HAP-1 (cell line): ENCODE results near the gene KCTD2.
"Not testable (repeated sequence)": the region's sequence is repeated elsewhere in the genome, so short reads cannot be mapped to it uniquely, and the experiment has no call there.

ENCODE experiments used
- DNase-seq, 2 experiments: peaks; one replicate each; pipeline ENCODE4 v3.0.0-alpha.2; 2016 to 2020; ENCODE audit warnings: low spot score in 2 of 2
- H3K27me3 ChIP-seq: fragments of 250-450 bp; sonication (Bioruptor Pico); 2 replicates; pipeline ENCODE4 v1.5.1; 2020; ENCODE audit warnings: low read depth, mild to moderate bottlenecking, moderate library complexity
- H3K36me3 ChIP-seq: fragments of 250-450 bp; sonication (Bioruptor Pico); replicated peaks from 2 replicates; pipeline ENCODE4 v1.5.1; 2020; ENCODE audit warnings: mild to moderate bottlenecking
- H3K4me1 ChIP-seq: fragments of 250-450 bp; sonication (Bioruptor Pico); 2 replicates; pipeline ENCODE4 v1.5.1; 2020; ENCODE audit warnings: mild to moderate bottlenecking
- H3K4me3 ChIP-seq: fragments of 250-450 bp; sonication (Bioruptor Pico); 2 replicates; pipeline ENCODE4 v1.5.1; 2020; ENCODE audit warnings: mild to moderate bottlenecking, moderate library complexity
- H3K9me3 ChIP-seq: fragments of 250-450 bp; sonication (Bioruptor Pico); 2 replicates; pipeline ENCODE4 v1.5.1; 2020; ENCODE audit warnings: mild to moderate bottlenecking, moderate library complexity
- in situ Hi-C: fragments of 300-500 bp; cut with MboI; formaldehyde crosslinking; loops from 3 replicates; pipeline ENCODE4 v1.14.3; 2020; ENCODE audit warnings: low sequenced_read_pairs, inconsistent platforms, mixed read lengths

Gene KCTD2

GRCh38 chr17:75010683-75011400 is 36.2 kb upstream of the KCTD2 start:
- Histone ChIP-seq H3K27me3 (no peaks in the 10 kb centered on the region), H3K36me3 (0 out of 2 replicates have a peak, but pooled peaks cover 5% of the 10 kb centered on the region), H3K9me3 (no peaks in the 10 kb centered on the region), H3K4me3 (no peak overlapping the region), H3K4me1 (no peaks in the 10 kb centered on the region)
- no peak for DNase-seq
- in situ Hi-C loops = no loop called here

DNA sequence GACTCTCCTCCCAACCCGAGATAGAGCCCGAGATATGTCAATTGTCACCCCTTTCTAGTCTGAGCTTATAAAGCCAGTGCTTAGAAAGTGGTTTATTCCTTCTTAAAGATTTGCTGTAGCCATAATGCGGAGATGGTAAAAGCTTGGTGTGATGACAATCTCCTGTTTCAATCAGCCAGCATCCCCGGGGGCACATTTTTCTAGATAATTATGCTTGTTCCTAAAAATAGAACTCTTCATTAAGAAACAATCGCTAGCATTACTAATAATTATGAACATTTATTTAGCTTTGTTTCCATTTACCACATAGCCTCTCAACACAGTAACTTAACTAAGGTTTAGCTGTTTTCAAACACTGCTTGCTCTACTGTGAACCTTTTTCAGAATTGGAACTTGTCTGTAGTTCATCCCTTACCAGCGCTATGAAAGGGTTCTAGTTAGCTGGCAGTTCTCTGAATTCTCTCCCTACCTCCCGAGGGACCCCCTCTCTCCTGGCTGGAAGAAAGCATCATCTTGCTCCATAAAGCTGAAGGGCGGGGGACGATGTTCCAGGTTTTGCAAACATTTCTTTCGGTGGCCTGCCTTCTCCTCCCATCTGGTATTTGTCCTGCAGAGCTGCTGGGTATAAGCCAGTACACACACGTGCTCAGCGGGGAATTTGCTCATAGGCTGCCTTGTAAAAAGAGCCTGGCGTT is 35.5 kb upstream of the KCTD2 start:
- Histone ChIP-seq H3K36me3 (peaks cover 5% of the 10 kb centered on the region; the same call in 1 of the 2 replicates), H3K4me3 (no peak overlapping the region; the same call in 1 of the 2 replicates), H3K27me3 (no peaks in the 10 kb centered on the region), H3K9me3 (no peaks in the 10 kb centered on the region), H3K4me1 (no peaks in the 10 kb centered on the region)
- in situ Hi-C loops = no loop called here
- no peak for DNase-seq

- Histone ChIP-seq H3K9me3 (no peaks in the 10 kb centered on the region), H3K36me3 (peaks cover 10% of the 10 kb centered on the region), H3K27me3 (no peaks in the 10 kb centered on the region), H3K4me3 (peak overlapping the region; percentile 95), H3K4me1 (no peaks in the 10 kb centered on the region)
- in situ Hi-C loops = no loop called here
- DNase-seq = no peak
Observed at GRCh38 chr17:75012096-75012345, 35.0 kb upstream of the KCTD2 start.

DNA sequence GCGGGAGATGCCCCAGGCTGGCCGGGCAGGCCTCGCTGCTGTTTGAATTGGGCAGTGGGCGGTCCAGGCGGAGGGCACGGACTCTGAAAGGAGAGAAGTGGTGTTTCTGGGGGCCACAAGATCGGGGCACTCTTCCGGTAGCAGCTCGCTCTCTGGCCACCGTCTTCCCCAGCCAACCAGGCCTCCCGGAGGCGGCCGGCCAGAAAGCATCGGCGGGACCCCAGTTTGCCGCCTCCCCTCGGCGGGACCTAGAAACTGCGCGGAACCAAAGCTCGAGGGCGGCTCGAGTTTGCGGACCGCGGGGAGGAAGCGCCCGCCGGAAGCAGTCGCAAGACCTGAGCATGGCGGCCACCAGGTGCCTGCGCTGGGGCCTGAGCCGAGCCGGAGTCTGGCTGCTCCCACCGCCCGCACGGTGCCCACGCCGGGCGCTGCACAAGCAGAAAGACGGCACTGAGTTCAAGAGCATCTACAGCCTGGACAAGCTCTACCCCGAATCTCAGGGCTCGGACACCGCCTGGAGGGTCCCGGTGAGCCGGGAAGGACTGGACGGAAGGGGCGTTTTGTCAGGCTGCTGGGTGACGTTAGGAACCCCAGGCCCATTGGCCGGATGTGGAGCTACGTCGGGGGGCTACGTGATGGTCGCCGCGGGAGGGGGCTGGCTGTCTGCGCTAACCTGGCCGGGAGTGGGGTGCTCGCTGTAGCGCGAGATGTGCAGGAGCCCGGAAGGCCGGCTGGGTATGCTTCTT is 34.5 kb upstream of the KCTD2 start, which contains the start of gene MRPL58:
TSS of gene MRPL58 (plus strand) at position 325 of the 746 bp plus-strand sequence. CDS start at position 342, 17 bp downstream.
- DNase-seq = peak; percentile 91 to 92
- in situ Hi-C loops = no loop called here
- H3K4me3 ChIP-seq = peak within 1 kb of the TSS; percentile 95

GRCh38 chr17:75013092-75013559 is 33.9 kb upstream of the KCTD2 start:
- Histone ChIP-seq H3K4me3 (peak overlapping the region; percentile 95), H3K4me1 (no peaks in the 10 kb centered on the region), H3K36me3 (peaks cover 15% of the 10 kb centered on the region), H3K27me3 (no peaks in the 10 kb centered on the region), H3K9me3 (no peaks in the 10 kb centered on the region)
- in situ Hi-C loops = no loop called here
- no peak for DNase-seq

More for the DNA sequence above, 34.5 kb upstream of the KCTD2 start, which contains the start of gene MRPL58:
- Histone ChIP-seq H3K36me3 (peaks cover 12% of the 10 kb centered on the region), H3K27me3 (no peaks in the 10 kb centered on the region), H3K4me1 (no peaks in the 10 kb centered on the region), H3K9me3 (no peaks in the 10 kb centered on the region)

DNA sequence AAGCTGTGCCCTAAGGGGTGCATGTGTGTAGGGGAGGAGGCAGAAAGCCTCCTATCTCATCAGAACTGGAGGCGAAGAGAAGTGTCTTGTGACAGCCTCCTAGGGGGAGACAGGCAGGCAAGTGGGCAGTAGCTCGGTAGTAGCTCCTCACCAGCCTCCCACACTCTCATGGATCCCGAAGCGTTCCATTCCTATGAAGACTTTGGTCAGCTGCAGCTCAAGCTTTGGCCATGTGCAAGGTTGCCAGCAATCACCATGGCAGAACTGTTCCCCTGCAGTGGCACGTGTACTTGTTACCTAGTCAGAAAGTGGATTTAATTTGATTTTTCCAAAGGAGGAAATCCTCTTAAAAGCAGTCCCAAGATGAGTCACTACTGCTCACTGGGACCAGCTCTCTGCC is 27.9 kb upstream of the KCTD2 start:
- Histone ChIP-seq H3K9me3 (no peaks in the 10 kb centered on the region), H3K36me3 (peaks cover 43% of the 10 kb centered on the region), H3K4me1 (peaks cover 9% of the 10 kb centered on the region), H3K27me3 (no peaks in the 10 kb centered on the region), H3K4me3 (no peak overlapping the region)
- DNase-seq = no peak
- in situ Hi-C loops = no loop called here

- Histone ChIP-seq H3K4me1 (peaks cover 9% of the 10 kb centered on the region), H3K9me3 (no peaks in the 10 kb centered on the region), H3K36me3 (peaks cover 43% of the 10 kb centered on the region), H3K4me3 (no peak overlapping the region), H3K27me3 (no peaks in the 10 kb centered on the region)
- peak; percentile 43 to 52 for DNase-seq
- in situ Hi-C loops = no loop called here
Observed at GRCh38 chr17:75019710-75020109, 27.3 kb upstream of the KCTD2 start.

DNA sequence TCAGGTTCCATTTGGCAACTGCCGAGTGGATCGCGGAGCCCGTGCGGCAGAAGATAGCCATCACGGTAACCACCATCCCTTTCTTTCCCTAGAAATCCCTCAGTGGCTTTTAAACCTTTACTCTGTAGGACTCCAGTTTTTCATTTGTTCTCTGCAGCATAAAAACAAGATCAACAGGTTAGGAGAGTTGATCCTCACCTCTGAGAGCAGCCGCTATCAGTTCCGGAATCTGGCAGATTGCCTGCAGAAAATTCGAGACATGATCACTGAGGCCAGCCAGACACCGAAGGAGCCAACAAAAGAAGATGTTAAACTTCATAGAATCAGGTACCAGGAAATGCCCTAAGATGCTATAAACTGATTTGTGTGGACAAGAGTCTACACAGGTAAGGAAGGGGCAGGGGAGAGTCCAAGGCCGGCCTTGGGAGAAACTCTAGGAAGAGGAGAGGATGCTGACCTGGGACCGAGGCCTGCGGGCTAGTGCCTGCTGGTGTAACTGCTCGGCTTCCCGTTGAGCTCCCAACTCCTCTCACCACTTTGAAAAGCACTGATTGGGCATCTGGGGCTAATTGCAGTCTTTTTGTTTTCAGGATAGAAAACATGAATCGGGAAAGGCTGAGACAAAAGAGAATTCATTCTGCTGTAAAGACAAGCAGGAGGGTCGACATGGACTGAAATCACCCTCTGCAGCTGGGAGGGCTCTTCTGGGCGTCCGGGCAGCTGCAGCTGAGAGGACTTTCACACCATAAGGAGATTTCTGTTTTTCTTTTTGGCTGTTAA is 26.5 kb upstream of the KCTD2 start:
- Histone ChIP-seq H3K36me3 (peaks cover 41% of the 10 kb centered on the region), H3K4me3 (no peak overlapping the region), H3K4me1 (peaks cover 9% of the 10 kb centered on the region), H3K9me3 (no peaks in the 10 kb centered on the region), H3K27me3 (no peaks in the 10 kb centered on the region)
- in situ Hi-C loops = no loop called here
- no peak for DNase-seq

DNA sequence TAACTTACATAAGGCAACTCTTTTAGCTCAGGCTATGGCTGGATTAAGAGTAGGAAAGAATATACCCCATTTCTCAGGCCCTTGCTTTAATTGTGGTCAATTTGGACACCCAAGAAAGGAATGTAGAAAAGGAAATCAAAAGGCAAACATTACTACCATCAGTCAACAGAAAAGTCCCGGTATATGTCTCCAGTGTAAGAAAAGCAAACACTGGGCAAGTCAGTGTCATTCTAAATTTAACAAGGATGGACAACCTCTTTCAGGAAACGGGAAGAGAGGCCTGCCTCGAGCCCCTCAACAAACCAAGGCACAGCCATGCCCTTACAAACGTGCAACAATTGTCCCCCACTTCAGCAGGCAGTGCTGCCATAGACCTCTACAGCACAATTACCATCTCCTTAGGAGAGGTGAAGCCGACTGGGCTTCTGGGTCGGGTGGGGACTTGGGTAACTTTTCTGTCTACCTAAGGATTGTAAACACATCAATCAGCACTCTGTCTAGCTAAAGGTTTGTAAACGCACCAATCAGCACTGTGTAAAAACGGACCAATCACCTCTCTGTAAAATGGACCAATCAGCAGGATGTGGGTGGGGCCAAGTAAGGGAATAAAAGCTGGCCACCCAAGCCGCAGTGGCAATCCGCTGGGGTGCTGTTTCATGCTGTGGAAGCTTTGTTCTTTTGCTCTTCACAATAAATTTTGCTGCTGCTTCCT is 22.2 kb upstream of the KCTD2 start:
- no peak overlapping the region for H3K4me3 ChIP-seq
- H3K36me3 ChIP-seq = peaks cover 28% of the 10 kb centered on the region
- H3K9me3 ChIP-seq = no peaks in the 10 kb centered on the region
- no peaks in the 10 kb centered on the region for H3K27me3 ChIP-seq
- no peak for DNase-seq
- peaks cover 3% of the 10 kb centered on the region; the same call in 1 of the 2 replicates for H3K4me1 ChIP-seq
- in situ Hi-C loops = no loop called here

- H3K4me1 ChIP-seq, H3K27me3 ChIP-seq, DNase-seq, H3K4me3 ChIP-seq, in situ Hi-C loops, H3K9me3 ChIP-seq: not testable (repeated sequence)
- peaks cover 25% of the 10 kb centered on the region for H3K36me3 ChIP-seq
Observed at GRCh38 chr17:75025398-75025734, 21.7 kb upstream of the KCTD2 start.

DNA sequence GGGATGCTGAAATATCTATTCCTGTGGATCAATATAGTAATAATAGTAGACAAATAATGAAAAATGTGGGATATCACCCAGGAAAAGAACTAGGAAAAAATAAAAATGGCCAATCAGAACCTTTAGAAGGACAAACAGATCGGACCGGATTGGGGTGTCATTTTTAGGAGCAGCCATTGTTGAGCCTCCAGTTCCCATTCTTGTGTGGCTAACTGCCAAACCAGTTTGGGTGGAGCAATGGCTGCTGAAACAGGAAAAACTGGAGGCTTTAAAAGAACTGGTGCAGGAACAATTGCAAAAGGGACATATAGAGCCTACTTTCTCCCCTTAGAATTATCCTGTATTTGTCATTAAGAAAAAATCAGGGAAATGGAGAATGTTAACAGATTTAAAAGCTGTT is 20.4 kb upstream of the KCTD2 start:
- H3K4me3 ChIP-seq, in situ Hi-C loops, DNase-seq, H3K4me1 ChIP-seq, H3K27me3 ChIP-seq, H3K9me3 ChIP-seq: not testable (repeated sequence)
- H3K36me3 ChIP-seq = peaks cover 12% of the 10 kb centered on the region

DNA sequence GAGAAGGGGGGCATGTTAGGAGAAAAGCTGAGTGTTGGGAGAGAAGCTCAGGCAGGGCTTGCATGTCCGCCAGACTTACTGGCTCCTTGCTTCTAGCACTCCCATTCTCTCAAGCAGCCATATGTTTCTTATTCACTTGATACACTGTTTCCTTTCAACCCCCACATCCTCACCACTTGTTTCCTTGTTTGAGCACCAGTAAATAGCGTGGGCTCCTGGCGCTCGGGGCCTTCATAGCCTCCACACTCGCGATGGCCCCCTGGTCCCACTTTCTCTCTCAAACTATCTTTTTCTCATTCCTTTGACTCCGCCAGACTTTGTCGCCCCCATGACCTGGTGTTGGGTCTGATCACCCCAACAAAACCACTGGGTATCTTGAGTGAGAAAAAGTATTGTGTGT is 16.9 kb upstream of the KCTD2 start:
- no peak for DNase-seq
- Histone ChIP-seq H3K4me3 (no peak overlapping the region), H3K9me3 (no peaks in the 10 kb centered on the region), H3K36me3 (no peaks in the 10 kb centered on the region), H3K4me1 (peaks cover 5% of the 10 kb centered on the region; the same call in 1 of the 2 replicates), H3K27me3 (no peaks in the 10 kb centered on the region)
- in situ Hi-C loops = no loop called here
